Left renal cortex interstitium (tissue), 4 donors: ENCODE data around the gene NAA50. TPM values are rescaled to one million over a fixed set of nuclear protein-coding genes. Genes with fewer than 3 reads are reported as not detected.

Experiments
- DNase-seq, 4 donors: peaks; one replicate each; pipeline ENCODE4 v3.0.0-alpha.2; 2013; ENCODE audit warnings: low read depth in 4 of 4, low spot score in 2 of 4, missing footprints in 1 of 4
- polyA plus RNA-seq, 4 donors: library from polyadenylated mRNA; unstranded; fragments of 120-200 nt; gene quantifications; one replicate each; pipeline ENCODE4 v1.2.1, GENCODE V29; 2013; ENCODE audit not compliant: insufficient read length in 4 of 4

Gene NAA50
- polyA plus RNA-seq, 4 donors: 121 to 143 (median 137) TPM

- no peak for DNase-seq
Measured at GRCh38 chr3:113743006-113743630, 2.9 kb downstream of the NAA50 start.

GRCh38 chr3:113741620-113742019 is 4.4 kb downstream of the NAA50 start:
- no peak for DNase-seq

- no peak for DNase-seq
Measured at GRCh38 chr3:113741086-113741485, 5.0 kb downstream of the NAA50 start.

GRCh38 chr3:113736548-113737089 is 9.4 kb downstream of the NAA50 start:
- DNase-seq: peak in 1 of 4 donors; percentile 49

- no peak for DNase-seq
Measured at GRCh38 chr3:113731694-113732093, 14.4 kb downstream of the NAA50 start.

GRCh38 chr3:113730550-113730949 is 15.5 kb downstream of the NAA50 start:
- no peak for DNase-seq

- no peak for DNase-seq
Measured at GRCh38 chr3:113728661-113729060, 17.4 kb downstream of the NAA50 start.

- no peak for DNase-seq
Measured at GRCh38 chr3:113721636-113722035, 24.4 kb downstream of the NAA50 start.

GRCh38 chr3:113719758-113720157 is 26.3 kb downstream of the NAA50 start:
- no peak for DNase-seq

- no peak for DNase-seq
Measured at GRCh38 chr3:113719294-113719693, 26.8 kb downstream of the NAA50 start.

- DNase-seq: no peak
Measured at GRCh38 chr3:113717818-113718217, 28.2 kb downstream of the NAA50 start.

- DNase-seq: no peak
Measured at GRCh38 chr3:113717308-113717707, 28.7 kb downstream of the NAA50 start.

- no peak for DNase-seq
Measured at GRCh38 chr3:113714702-113715101, 31.3 kb downstream of the NAA50 start.

- no peak for DNase-seq
Measured at GRCh38 chr3:113712129-113712528, 33.9 kb downstream of the NAA50 start.

GRCh38 chr3:113707835-113708234 is 38.2 kb downstream of the NAA50 start:
- no peak for DNase-seq

- peak in 1 of 4 donors; percentile 16 for DNase-seq
Measured at GRCh38 chr3:113698956-113699355, 47.1 kb downstream of the NAA50 start.

- no peak for DNase-seq
Measured at GRCh38 chr3:113698213-113698742, 47.8 kb downstream of the NAA50 start.

GRCh38 chr3:113697500-113698090 is 48.5 kb downstream of the NAA50 start:
- DNase-seq: peak in 1 of 4 donors; percentile 31

- peak; percentile 94 to 99 (median 97) for DNase-seq
Measured at GRCh38 chr3:113696658-113697499, 49.2 kb downstream of the NAA50 start.

GRCh38 chr3:113695786-113696645 is 50.0 kb downstream of the NAA50 start, which contains the start of gene USF3:
TSS of gene USF3 (minus strand) at chr3:113696642. CDS start at chr3:113674878, 21,764 bp downstream.
- peak in 3 of 4 donors; percentile 40 to 55 (median 55) for DNase-seq
